NCI-H2107 (cell line): ENCODE data around the gene NELL1.
A peak's percentile ranks its signal among the peaks of the same experiment; 100 is the strongest.

Experiments used
- DNase-seq: peaks from one replicate; lab custom pipeline; 2025; lab: John Stamatoyannopoulos, UW

The NELL1 gene

DNA sequence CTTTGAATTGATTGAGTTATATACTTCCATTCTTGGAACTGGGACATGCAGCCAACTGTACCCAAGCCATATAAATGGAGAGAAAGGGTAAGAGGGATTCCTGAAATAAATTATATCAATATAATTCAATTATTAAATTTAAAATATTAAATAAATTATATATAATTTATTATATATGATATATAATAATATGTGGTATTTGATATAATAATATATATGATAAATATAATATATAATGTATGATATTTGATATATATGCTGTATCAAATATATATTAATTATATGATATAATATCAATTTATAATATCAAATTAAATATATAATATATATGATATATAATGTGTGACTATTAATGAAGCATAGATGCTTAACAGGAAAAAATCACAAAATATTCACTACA lies 677.0 kb downstream of the NELL1 start:
- no peak for DNase-seq

DNA sequence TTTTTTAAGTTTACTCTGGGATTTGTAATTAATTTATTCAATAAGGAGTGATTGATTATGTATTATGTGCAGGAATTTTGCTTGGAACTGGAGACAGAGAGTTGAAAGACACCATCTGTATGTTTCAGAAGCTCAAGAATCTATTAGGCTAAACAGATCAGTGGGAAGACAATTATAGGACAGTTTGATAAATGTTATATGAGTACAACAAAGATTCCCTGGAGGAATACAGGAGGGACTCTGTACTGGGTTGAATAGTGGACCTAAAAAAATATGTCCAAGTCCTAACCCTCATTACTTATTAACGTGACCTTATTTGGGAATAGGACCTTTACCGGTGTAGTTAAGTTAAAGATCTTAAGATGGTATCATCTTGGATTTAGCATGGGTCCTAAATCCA lies 681.2 kb downstream of the NELL1 start:
- DNase-seq: no peak

DNA sequence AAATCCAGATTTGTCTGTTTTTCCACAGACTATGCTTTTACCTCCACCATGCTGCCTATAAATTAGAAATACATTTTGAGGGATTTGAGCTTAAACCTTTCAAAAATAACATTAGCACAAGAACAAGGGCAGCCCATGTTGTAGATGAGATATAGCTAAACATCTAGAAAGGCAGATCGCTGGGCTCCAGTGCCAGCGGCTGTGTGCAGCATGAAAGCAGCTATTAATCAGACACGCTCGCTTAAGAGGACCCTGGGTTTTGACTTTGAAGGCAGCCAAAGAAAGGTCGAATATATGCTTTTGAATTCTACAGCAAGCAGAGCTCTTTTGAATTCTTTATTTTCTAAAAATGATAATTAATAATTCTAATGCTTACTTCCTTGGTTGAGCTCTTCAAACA lies 684.0 kb downstream of the NELL1 start:
- DNase-seq: no peak

DNA sequence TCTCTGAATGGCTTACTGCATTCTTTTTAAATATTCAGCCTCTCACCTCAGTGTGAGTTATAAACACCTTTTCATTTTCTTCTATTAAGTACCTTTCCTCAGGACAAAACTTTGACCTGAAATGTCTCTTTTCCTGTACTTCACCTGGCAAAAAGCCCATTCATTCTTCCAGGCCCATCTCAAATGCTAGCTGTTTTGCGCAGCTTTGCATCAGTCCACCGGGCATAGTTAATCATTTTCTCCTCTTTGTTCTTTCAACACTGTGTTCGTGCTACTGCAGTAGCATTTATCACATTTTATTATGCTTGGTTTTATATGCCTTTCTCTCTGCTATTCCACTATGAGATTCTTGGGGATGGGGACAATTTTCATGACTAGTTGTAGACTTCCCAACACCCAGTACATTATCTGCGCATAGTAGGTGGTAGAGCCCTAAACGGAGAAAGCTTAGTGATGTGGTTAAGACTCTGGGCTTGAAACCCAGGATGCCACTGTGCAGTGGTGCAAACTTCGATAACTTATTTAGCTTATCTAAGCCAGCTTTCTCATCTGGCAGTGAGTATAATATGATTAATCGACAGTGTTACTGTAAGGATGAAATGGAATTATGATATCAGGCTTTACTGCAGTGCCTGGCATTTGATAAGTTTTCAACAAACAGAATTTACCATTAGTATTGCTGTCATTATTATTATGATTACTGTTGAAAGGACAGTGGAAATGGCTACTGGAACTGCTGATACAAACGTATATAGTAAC lies 695.7 kb downstream of the NELL1 start:
- DNase-seq: no peak

DNA sequence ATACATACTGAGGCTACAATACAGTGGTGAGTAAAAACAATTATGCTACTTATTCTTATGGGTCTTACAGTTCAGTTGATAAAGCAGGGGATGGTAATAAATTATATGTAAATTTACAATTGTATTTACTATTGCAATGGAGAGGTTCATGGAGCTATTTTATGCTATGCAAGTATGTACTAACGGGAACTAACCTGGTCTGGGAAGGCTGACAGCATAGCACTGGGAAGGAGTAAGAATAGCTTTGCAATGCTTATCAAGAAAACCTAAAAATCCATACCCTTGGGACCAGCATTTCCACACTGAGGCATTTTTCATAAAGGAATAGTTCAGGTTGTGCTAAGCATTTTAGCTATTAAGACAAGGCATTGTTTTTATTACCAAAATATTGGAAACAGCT lies 700.6 kb downstream of the NELL1 start:
- DNase-seq: no peak

DNA sequence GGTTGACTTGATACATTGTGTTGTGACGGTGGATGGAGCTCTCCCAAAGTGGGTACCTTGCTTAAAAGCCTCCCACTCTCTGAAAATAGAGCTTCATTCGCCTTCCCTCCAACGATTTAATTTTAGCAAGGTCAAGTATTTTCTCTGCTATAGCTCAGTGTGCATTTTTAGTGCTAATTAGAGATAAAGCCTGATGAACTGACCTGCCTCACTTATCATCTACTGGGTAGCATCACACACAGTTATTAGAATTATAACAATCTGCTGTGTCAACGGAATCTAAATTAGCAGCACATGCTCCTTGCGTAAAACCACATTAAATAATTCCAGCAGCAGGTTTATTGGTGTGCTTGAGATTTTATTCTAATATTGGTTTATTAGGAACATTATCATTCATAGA lies 701.7 kb downstream of the NELL1 start:
- no peak for DNase-seq

DNA sequence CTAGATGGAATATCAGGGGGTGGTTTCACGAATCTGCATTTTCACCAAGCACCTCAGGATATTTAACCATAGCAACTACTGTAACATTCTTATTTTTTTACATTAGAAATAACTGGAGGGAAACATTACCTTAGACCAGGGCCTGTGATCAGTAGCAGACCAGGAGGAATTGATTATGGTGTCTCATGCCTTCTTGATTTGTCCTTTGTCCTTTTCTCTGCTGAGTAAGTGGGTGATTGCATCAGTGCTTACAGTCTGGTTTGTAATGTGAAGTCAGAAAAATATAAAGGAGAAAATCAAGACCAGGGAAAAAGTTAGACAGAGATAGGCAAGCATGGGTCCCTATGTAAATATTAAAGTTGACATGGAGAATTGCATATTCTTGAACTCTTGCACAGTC lies 703.3 kb downstream of the NELL1 start:
- DNase-seq: no peak

DNA sequence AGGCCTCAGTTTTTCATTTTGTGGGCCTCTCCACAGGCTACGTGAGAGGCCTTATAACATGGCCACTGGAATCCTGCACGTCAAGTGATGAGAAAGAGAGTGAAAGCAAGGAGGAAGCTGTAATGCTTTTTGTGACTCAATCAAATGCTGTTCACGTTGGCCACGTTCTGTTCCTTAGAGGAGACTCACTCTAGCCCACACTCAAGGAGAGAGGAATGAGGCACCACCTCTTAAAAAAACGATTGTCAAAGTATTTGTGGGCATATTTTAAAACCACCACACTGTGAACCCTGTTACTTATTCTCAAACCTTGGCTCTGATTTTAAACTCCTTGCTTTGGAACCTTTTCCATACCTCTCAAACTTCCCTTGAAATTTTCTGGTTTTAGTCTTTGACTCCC lies 705.0 kb downstream of the NELL1 start:
- DNase-seq: no peak

DNA sequence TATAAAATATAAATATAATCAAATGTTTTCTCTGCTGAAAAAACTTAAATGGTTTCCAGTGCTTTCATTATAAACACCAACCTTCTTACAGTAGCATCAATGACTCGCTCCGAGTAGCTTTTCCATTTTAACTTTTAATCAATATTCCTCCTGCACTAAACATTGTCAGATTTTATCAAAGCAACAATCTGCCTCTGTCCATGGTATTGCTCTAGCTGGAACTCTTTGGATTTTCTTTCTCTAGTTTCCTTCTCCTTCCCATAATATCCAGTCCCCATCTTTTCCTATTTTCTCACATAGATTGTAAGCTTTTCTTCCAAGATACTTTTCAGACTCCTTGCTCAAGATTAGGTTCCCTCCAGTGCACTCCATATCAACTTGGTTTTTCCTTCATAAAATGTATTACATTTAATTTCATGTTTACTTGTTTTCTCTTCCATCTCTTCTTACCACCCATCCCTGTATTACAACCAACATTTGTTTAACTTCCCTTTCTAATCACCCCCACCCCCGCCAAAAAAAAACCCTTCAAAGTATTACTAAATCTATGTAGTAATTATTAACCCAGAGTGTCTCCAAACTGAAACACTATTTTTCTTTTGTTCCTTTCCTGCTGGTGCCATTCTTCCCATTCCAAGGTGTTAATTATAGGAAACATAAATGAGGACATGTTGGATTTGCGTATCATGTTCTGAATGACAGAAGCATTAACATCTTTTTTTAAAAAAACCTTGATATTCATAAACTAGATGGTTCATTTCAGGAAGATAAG lies 716.5 kb downstream of the NELL1 start:
- no peak for DNase-seq

DNA sequence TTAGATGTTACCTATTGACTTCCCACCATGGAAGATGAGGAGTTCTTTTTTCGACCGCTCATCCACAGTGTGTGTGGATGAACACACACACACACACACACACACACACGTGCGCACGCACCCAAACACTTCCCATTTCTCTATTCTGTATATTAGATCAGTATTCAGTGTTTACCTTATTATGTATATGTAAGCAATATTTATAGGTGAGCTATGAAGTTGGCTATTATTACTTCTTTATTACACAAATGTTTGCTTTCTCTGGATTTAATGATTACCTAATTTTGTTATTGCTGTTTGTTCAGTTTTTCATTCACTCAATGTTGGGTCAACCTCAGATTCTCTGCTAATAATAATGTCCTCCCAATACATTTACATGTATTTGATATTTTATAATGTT lies 721.0 kb downstream of the NELL1 start:
- DNase-seq: no peak

DNA sequence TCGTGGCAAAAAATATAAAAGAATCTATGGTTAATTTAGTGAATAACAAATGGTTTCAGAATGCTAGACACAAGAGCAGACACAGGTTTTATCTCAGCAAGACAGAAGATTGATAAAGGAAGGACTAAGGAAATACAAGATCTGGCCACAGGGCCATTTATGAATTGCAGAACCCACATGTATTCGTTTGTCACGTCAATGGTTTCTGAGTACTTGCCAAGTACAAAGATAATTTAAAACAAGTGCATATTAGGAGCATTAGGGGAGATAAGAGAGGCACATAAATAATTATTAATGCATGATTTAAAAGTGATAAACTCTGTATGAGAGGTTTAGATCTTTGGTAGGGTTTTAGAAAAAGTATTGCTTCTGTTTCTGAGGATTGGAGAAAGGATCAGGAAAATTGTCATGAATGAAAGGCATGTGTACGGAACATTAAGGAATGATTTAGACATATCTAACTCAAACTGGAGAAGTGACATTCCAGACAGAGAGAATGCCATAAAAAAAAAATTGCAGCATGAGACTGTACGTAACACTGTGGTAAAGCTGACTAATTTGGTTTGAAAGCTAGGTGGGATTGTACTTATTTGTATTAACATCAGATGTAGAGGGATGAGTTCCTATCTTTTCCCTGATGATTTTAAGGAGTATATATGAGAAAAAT lies 727.1 kb downstream of the NELL1 start:
- DNase-seq: no peak

DNA sequence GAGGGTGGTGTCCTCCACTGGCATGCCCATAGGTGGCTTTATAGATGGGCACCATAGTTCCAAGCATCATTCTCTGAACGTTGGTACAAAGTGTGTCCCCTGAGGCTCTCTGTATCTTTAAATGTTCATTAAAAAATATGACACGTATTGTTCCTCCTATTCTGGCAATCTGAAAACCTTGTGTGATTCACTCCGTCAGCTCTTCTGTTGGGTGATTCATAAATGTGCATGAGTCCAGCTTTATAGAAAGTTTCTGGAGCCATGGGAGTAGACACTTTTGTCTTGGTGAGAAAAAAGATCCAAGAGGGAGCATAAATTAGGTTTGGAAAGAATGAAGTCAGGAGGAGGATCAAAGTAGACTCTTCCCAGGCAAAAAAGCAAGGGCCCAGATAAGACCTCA lies 728.8 kb downstream of the NELL1 start:
- no peak for DNase-seq

DNA sequence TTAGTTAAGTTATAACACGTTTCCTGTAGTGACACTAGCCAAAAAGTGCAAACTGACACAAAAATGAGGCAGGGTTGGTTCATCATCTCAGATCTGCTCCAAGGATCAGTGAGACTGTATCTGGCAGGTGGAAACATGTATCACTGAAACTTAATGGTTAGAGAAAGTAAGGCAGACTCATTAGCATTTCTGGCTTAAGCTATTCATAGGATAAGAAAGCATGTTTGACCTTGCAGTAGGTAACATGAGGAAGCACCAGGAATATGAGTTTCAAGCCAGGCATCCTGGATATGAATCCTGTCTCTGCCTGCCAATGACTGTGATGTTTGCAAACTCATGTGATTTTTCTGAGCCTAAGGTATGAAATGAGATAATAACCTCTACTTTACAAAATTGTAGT lies 732.1 kb downstream of the NELL1 start:
- no peak for DNase-seq

DNA sequence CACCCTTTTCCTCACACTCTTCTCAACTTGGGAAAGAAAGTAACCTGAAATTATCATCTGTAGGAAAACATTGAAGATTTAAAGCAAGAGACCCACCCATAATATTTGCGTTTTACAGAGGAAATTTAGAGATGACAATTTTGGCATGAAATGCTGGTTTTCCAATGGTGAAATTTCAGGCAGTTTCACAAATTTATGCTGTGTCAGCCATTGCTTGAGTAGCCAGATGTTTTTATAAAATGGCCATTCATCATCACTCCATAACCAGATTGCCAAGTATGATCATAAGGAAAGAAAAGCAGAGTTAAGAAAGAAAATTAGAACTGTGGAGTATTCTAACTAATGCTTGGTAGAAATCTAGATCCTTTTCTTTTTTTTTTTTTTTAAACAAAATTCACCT lies 732.9 kb downstream of the NELL1 start:
- no peak for DNase-seq

DNA sequence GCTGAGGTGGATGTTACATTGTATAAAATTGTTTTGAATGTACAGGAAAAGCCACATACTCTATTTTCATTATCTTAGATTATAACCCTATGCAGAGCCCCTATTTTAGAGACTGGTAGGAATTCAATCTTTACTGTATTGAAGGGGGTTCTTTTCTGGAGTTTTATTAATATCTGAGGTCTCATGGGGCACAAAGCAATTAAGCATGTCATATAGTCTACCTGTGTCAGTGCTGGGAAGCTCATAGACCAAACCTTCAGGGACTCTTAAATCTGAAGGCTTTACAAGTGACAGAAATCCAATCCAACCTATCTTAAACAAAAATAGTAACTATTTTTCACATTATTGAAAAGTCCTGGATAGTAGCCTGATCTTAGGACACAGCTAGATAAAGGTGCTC lies 733.7 kb downstream of the NELL1 start:
- DNase-seq: no peak

DNA sequence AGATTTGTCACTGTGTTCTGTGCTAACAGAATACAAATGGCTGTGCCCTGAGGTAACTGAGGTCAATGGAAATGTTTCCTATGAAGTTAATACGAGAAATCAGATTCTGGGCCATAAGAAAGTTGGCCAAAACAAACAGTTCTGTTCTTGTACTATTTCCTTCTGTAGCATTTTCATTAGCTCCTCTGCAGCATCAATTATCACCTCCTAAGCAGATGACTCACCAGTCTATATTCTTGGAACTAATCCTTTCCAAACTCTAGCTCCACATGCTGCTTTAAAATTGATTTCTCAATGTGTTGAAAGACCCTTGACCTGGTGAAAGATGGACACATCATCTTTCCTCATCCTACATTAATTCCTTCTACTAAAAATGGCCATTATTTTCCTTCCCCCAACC lies 736.0 kb downstream of the NELL1 start:
- no peak for DNase-seq

DNA sequence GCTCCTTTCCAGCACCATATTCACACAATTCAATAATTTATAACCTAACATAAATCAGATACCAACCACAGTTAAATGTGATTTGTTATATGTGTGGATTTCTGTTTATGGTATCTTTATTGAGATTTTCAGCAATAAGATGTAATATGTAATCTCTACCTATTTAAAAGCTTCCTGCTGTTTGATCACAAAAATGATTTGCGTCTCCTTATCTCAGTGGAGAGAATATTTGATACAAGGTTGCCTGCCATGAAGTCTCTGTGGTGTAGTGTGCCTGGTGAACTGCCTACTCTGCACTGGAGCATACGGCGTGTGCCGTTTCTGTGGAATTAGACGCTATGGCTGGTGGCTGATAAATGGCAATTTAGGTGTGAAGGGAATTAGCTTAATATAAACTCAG lies 741.1 kb downstream of the NELL1 start:
- no peak for DNase-seq

DNA sequence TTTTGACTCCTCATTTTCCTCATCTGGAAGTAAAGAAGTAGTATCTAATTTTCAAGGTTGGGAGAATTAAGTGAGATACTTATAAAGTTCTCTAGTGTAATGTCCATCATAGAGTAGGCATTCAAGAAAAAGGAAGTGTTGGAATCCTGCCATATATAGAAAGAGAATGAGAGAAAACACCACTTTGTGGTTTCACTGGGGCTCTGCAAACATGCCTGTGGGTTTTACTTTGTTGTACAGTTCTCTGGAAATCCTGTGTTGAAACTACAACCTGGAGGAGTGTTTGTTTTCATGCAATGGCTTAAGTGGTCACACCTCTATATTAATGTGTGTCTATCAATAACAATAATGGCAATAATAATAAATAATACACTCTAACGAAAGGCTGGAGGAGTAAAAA lies 741.7 kb downstream of the NELL1 start:
- peak; percentile 5 for DNase-seq

DNA sequence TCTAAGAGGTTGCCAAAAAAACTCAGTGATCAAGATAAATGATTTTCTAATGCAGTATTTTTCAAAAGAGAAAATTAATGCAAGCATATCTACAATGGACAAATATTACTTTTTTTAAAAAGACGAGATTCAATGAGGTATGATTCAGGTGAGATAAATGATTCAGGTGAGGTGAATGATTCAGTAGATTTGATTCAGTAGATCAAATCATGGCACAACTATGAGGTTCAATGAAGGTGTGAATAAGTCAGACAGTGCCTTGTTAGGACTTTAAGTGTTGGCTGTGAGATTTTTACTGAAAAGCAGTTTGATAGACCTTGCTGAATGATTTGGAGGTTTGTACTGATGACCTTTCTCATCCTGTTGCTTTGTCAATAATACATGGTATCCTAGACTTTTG lies 742.2 kb downstream of the NELL1 start:
- DNase-seq: no peak

DNA sequence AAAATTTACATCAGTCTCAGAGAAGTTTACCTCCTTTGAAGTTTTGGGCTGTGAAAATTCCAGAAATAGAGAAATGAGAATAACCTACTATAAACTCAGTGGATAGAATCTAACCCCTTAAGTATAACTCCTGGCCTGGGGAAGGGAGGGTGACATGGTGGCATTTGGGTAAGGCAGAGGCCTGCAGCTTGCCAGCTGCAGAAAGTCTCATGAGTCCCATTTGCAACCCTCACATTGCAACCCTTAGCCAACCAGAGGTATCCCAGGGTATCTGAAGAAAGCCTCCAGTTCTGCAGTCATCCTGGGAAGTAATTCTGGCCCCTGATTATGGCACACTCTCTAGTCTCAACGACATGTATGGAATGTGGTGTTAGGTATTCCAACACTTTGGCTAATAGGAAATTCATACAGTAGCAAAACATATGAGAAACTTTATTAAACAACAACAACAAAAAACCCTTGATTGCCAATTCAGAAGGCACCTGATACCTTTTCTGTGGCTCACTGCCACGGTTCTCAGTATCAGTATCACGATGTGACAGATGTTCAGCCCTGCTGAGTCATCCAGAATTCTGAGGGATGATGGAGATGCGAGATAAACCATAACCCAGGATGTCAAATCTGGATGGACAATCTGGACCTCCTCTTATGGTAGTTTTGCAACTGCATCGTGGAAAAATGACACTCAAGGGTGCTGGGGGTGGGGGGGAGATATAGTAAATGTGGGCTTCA lies 743.4 kb downstream of the NELL1 start:
- DNase-seq: no peak

DNA sequence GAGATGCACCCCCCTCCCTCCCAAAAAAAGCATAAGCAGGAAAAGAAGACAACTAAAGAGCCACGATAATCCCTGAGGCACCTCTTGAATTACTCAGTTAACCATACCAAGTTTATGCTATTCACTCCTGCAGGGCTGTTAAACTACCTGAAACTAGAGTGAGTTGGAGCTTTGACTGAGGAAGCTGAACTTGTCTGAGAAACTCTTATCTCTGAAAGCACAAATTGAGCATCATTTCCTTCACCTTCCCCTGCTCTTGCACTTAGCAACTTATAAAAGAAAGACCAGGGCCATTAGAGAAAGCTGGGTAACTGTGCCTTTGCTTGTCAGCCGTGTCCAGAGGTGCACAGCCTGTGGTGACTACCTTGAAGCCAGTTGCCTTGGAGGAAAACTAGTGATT lies 745.6 kb downstream of the NELL1 start:
- no peak for DNase-seq

DNA sequence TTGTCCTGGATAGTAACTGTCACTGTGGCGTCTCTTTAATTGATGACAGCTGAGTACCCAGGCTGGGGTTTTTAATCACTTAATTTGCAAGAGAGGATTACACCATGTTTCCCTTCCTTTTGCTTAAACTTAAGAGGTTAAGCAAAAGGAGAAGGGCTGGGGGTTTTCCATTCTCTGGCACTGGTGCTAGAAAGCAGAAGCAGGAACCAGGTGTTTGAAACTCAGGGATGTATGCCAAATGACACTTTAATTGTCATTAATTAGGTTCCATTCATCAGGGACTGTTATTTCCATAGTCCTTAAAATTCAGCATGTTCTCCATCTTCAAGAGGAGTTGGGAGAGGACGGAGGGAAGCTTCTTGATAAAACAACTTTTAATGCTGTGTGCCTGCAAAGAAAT lies 746.2 kb downstream of the NELL1 start:
- DNase-seq: no peak
